ENCODE results near the gene TRIM52.

- TF ChIP-seq CTCF (IDR thresholded peaks at IDR 0.05; ENCODE audit: insufficient read depth, low read length, poor library complexity, severe bottlenecking), result no peak
- TF ChIP-seq EZH2phosphoT487 (conservative IDR thresholded peaks at IDR 0.05; ENCODE audit: low read length), result no peak
These were observed 44.6 kb downstream of the TRIM52 start for GRCh38 chr5:181215997-181216989.
